Measurements from ENCODE around the gene SLC39A2.

Gene SLC39A2

DNA sequence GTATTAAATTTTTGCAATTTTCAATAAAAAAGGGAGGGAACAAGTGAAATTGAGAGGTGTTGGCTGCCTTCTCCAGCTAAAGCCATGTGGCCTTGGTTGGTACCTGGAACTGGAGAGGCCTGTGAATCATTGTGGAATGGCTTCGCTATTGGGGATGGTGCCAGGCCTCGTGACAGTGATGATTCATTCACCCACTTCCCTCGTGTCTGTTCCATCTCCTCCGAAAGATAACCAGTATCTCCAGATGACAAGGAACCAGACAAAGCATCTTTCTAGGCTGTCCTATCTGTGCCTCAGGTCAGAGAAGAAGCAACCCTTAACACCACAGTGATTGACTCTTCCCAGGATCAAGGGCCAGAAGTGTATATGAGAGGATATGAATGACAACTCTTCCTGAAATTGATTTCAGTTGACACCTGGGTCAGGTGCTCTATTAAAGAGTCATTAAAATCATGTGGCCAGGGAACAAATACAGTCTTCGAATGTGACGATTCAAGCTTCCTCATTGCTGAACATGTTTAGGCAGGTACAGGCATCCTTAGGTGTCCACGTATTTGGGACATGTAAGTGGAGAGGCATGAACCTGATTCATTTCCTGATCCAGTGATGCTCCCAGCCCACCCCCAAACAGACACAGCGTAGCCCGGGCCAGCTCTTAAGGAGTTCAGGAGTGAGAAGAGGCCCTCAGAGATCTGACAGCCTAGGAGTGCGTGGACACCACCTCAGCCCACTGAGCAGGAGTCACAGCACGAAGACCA lies 42.8 kb downstream of the SLC39A2 start, which contains the start of gene RNASE7:
RNASE7 (plus strand) TSS at position 687 of the 758 bp plus-strand sequence. CDS start 631 bp downstream, outside the sequence.
- in situ Hi-C loops (cut with MboI; ENCODE audit: low sequenced_read_pairs, unreplicated experiment): no loop called here
- no peak for DNase-seq (ENCODE audit: low spot score)
- TF ChIP-seq CTCF (IDR thresholded peaks at IDR 0.05; ENCODE audit: borderline replicate concordance, control extremely low read depth, extremely low read depth, insufficient read depth, missing control alignments): no peak

DNA sequence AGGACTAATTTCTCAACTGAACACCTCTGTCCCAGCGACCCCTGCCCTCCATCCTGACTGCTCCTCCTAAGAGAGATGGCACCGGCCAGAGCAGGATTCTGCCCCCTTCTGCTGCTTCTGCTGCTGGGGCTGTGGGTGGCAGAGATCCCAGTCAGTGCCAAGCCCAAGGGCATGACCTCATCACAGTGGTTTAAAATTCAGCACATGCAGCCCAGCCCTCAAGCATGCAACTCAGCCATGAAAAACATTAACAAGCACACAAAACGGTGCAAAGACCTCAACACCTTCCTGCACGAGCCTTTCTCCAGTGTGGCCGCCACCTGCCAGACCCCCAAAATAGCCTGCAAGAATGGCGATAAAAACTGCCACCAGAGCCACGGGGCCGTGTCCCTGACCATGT lies 43.8 kb downstream of the SLC39A2 start:
- TF ChIP-seq CTCF (IDR thresholded peaks at IDR 0.05; ENCODE audit: borderline replicate concordance, control extremely low read depth, extremely low read depth, insufficient read depth, missing control alignments): no peak
- DNase-seq (ENCODE audit: low spot score): no peak
- in situ Hi-C loops (cut with MboI; ENCODE audit: low sequenced_read_pairs, unreplicated experiment): no loop called here

- no peak for DNase-seq (ENCODE audit: low spot score)
Measured at GRCh38 chr14:21043387-21043973, 44.4 kb downstream of the SLC39A2 start.

GRCh38 chr14:21043974-21044618 lies 45.0 kb downstream of the SLC39A2 start:
- DNase-seq (ENCODE audit: low spot score): no peak
- in situ Hi-C loops (cut with MboI; ENCODE audit: low sequenced_read_pairs, unreplicated experiment): no loop called here
- TF ChIP-seq CTCF (IDR thresholded peaks at IDR 0.05; ENCODE audit: borderline replicate concordance, control extremely low read depth, extremely low read depth, insufficient read depth, missing control alignments): no peak

More at GRCh38 chr14:21043387-21043973, 44.4 kb downstream of the SLC39A2 start:
- TF ChIP-seq CTCF (IDR thresholded peaks at IDR 0.05; ENCODE audit: borderline replicate concordance, control extremely low read depth, extremely low read depth, insufficient read depth, missing control alignments): no peak
- in situ Hi-C loops (cut with MboI; ENCODE audit: low sequenced_read_pairs, unreplicated experiment): no loop called here

GRCh38 chr14:21047378-21047781 lies 48.3 kb downstream of the SLC39A2 start:
- TF ChIP-seq CTCF (IDR thresholded peaks at IDR 0.05; ENCODE audit: borderline replicate concordance, control extremely low read depth, extremely low read depth, insufficient read depth, missing control alignments): no peak
- DNase-seq (ENCODE audit: low spot score): no peak
- in situ Hi-C loops (cut with MboI; ENCODE audit: low sequenced_read_pairs, unreplicated experiment): no loop called here

- no peak for DNase-seq (ENCODE audit: low spot score)
- in situ Hi-C loops (cut with MboI; ENCODE audit: low sequenced_read_pairs, unreplicated experiment): no loop called here
- TF ChIP-seq CTCF (IDR thresholded peaks at IDR 0.05; ENCODE audit: borderline replicate concordance, control extremely low read depth, extremely low read depth, insufficient read depth, missing control alignments): no peak
Measured at GRCh38 chr14:21048638-21049037, 49.5 kb downstream of the SLC39A2 start.
